HG03439 (cell line): Measurements from ENCODE around the gene BMP3.
"Not testable (repeated sequence)": the region's sequence is repeated elsewhere in the genome, so short reads cannot be mapped to it uniquely, and the experiment has no call there.

ENCODE experiments used
- ATAC-seq: cut with Tn5 transposase; IDR thresholded peaks from one replicate; pipeline ENCODE4 v1.9.1; 2021; ENCODE audit warnings: mild to moderate bottlenecking, moderate library complexity; ENCODE audit not compliant: unreplicated experiment

The BMP3 gene

DNA sequence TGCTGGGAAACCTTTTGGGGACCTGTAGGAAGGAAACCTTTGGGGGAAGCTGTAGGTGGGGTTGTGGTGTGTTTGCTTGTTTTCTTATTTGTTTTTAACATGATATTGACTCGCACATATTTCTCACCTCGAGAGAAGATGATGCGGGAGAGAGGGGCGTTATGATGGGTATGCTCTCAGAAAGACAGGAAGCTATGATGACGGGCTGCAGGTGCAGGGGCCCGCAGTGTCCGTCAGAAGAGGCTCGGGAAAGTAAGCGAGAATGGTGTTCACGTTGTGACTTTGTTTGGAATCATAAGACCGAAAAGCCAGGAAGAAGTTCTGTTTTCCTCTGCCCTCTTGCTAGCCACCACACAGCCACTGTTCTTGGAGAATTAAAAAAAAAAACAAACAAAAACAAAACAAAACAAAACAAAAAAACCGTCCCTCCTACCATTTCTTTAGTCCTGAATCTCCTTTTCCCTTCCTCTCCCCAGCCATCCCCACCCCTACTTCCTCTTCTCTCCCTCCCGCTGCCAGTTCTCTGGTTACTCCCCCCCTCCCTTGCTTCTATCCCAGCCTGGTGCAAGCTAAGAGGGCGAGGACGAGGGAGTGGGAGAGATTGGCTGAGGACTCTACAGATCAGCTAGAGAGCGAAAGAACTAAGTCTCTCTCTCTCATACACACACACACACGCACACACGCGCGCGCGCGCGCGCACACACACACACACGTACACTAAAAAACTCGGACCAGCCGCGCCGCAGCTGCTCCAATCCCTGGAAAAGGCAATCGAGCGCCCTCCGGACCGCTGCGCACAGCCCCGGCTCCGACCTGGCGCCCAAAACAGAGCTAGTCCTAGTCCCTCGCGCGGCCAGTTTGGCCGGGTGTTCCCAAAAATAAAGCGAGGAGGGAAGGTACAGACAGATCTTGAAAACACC, at the start of gene BMP3:
Gene BMP3 (plus strand): TSS at position 648 of the 920 bp plus-strand sequence. CDS start 577 bp downstream, outside the sequence.
- no peak for ATAC-seq

GRCh38 chr4:80986011-80986410, 44.5 kb upstream of the BMP3 start:
- no peak for ATAC-seq

DNA sequence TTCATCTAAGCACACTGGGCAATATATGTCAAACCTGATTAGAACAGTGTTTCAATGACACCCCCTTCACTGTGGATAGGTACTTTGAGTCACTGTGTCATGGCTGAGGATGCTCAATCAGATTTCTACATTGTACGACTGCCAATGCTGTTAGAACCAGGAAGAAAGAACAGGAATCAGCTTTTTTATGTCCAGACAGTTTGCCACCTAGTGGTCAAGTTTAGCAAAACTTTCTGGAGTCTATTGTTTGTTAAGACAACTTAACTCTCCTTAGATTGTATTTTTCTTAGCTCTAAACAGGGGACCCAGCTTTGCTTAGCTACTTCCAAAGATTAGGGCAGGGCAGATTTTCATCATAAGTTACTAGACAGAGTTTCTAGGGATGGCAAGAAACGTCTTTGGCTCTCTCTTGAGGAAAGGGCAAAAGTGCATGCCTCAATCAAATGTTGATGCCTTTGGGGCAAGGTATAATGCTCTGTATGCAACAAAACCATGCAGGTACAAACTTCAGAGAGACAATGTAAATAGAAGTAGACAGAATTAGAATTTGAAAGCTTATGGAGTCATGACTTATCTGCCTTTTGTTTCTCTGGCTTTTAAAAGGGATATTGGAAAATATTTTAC, 40.5 kb upstream of the BMP3 start:
- no peak for ATAC-seq

DNA sequence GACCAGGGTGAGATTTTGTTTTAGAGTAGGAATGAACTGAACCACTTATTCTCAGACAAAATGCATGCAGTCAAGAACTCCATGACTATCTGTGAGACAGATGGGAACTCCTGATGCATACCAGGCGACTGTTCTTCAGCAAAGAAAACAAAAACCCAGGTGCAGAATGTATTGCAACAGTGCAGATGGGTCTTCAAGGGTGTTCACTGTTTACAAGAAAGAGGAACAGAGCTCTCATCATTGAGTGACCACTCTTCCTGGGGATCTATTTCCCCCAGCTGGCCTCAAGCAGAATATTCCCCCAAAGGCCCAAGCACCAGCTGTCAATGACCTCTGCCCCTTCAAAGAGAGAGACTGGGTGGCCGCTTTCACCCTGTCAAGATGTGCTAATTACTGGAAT, 39.7 kb upstream of the BMP3 start:
- no peak for ATAC-seq

DNA sequence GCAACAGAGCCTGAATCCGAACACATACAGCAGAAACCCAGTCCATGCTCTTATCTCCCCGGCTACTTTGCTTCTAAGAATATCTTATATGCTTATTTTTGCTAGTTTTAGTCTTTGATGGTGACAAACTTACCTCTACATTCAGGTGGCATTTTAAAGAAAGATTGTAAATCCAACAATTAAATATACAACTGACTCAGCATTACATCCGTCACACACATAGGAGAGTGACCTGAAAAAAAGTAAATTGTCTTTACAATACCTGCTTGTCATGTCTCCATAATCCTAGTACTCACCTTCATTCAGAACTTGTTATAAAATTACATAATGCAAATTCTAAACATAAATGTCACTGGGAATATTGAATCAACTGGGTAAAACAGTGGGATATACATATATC, 30.6 kb upstream of the BMP3 start:
- ATAC-seq, result no peak

GRCh38 chr4:81003597-81004111, 26.9 kb upstream of the BMP3 start:
- peak; percentile 87 for ATAC-seq

DNA sequence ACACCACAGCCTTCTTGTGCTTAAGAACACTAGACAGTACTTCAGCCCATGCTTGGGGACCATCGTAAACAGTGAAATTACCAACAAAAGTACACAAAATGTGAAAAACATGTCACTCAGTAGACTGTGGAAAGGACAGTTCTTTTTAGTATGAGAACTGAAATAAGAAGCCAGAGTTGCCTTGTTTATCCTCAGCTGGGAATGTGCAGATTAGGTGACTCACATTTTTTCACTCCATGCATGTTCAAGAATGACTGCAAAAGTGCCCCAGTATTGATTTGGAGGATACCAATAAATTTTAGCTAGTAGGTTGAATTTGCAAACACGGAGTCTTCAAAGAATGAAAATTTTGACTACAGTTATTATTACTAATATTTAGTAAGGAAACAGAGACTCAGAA, 23.1 kb upstream of the BMP3 start:
- ATAC-seq, result no peak

GRCh38 chr4:81016566-81016965, 13.9 kb upstream of the BMP3 start:
- not testable (repeated sequence) for ATAC-seq

GRCh38 chr4:81019006-81019405, 11.5 kb upstream of the BMP3 start:
- no peak for ATAC-seq

- no peak for ATAC-seq
Measured at GRCh38 chr4:81021142-81021944, 9.2 kb upstream of the BMP3 start.

- ATAC-seq, result no peak
Measured at GRCh38 chr4:81021981-81022380, 8.5 kb upstream of the BMP3 start.

DNA sequence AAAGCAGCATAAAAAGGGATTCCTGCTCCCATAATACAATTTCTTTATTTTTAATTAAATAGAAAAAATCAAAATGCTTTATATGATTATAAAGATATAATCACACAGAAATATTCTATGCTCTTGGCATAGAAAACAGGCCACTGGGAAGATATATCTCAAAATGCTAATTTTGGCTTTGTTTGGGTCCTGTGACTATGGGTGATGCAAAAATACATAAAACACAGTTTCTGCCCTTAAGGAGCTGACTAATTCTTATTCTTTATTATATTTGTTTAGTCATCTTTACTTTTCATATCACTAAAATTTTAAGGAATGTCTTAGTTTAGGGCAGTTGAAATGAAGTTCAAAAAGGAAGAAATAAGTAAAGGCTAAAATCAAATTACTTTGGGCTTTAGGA, 7.0 kb upstream of the BMP3 start:
- no peak for ATAC-seq

DNA sequence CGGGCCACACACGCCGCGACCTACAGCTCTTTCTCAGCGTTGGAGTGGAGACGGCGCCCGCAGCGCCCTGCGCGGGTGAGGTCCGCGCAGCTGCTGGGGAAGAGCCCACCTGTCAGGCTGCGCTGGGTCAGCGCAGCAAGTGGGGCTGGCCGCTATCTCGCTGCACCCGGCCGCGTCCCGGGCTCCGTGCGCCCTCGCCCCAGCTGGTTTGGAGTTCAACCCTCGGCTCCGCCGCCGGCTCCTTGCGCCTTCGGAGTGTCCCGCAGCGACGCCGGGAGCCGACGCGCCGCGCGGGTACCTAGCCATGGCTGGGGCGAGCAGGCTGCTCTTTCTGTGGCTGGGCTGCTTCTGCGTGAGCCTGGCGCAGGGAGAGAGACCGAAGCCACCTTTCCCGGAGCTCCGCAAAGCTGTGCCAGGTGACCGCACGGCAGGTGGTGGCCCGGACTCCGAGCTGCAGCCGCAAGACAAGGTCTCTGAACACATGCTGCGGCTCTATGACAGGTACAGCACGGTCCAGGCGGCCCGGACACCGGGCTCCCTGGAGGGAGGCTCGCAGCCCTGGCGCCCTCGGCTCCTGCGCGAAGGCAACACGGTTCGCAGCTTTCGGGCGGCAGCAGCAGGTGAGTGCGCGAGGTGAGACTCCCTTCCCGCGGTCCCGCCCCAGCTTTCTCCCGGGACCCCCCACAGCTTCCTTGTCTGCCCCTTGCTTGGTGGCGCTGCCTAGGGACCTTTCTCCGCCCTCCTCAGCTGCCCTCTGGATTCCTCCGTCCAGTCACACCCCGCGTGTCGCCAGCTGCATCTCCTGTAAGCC, 678 bp downstream of the BMP3 start:
- ATAC-seq, result no peak

GRCh38 chr4:81031796-81032551, 1.5 kb downstream of the BMP3 start:
- ATAC-seq, result no peak

DNA sequence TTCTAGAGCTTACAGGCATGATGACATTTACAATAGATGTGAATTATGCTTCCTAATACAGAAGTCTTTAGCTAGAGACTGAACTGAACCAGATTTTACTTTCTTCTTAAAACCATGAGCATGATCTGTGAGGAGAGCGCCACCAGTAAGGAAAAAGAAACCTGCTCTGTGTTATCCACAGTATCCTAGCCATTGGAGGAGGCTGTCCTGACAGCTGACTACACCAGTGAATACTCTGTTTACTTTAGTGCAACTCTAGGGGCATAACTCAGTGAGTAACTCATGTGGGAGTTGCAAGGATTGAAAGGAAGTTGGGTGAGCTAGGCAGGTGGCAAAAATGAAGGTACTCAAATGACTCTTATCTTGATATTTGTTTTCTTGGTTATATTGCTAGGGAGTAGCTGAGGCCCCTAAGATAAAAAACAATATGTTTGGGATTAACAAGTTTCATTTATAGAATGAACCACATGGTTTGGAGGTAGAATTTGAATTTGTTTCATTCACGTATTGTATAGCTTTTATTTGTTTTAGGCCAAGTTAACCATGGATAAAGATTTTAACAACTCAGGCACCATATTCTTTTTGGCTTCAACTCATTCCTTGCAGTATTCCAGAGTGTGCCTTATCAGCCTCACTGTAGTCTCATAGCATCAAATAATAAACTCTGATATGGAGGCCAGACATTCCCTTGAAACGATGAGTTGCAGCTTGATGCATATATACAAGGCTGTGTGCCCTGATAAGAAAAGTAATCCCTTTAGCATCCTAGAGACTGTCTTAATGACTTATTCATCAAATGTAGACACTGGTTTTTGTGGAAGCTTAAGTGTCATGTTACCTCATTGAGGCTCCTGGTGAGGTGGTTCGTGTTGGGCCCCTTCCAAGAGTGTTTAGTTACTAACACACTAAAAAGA, 2.5 kb downstream of the BMP3 start:
- ATAC-seq, result no peak

DNA sequence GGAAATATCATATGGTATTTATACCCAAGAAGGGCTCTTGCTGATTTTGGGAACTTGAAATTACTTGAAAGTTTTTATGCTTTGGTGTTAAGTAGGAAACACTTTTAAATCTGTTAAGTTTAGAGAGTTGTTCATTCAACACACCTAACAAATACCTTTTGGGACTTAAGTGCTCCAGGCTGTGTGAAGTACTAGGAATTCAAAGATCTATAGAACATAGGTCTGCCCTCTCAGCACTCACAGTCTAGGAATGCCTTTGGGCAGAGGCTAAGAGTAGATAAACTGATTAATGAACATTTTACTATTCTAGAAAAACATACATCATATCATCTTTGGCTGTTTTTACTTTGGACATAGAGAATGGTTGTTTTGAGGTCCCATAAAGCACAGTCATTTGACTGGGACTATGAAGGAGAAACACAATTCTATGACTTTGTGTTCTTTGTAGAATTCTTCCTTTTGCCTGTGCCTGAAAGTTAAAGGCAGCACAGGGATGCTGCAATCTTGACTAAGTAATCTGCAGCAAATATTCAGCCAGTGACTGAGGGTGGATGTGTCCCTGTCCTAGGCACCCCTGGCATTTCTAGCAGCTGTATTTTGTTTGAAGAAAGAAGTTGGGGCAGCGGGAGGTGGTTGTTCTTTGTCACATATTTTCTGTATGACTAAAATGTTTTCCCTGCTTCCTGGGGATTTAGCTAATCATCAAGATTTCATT, 8.3 kb downstream of the BMP3 start:
- ATAC-seq, result no peak

DNA sequence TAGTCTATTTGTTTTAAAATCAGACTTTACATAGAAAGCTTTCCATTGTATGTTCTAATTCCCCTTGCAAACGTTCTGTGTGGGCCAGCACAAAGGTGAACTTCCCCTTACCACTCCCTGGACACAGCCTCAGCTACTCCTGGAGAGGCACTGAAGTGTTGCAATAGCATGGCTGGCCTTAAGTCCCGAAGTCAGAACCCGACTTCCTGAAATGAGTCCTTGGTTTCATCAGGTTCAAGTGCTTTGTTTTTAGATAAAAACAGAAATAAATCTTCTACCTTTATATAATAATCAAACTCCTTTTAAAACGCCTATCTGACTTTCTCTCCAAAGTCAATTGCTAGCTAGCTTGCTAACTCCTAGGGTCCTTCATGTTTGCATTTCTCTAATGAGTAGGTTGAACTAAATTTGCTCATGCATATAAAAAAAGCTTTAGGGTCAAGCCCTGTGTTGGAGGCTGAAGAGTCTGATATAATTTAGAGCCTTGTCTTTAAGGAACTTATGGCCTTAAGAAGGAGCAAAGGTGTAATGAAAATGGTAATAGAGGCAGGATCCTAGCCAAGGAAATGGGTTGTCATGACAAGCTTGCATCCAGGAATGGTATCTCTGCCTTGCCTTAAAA, 9.0 kb downstream of the BMP3 start:
- no peak for ATAC-seq
